Measurements from ENCODE around the gene MACROD2. TPM values are rescaled to one million over a fixed set of nuclear protein-coding genes. Genes with fewer than 3 reads are reported as not detected.

MACROD2 gene
- total and polyA plus RNA-seq, 2 donors (not counting 1 experiment from before 2014, with no cell fraction given) = 5.3 to 6.7 TPM

GRCh38 chr20:14956538-14956937 is 961.2 kb downstream of the MACROD2 start:
- no peaks in the 10 kb centered on the region for H3K36me3 ChIP-seq (replicated peaks in 1 of 2; ENCODE audit: control extremely low read depth in 1 of 2, control insufficient read depth in 1 of 2, extremely low read depth in 1 of 2, insufficient read depth in 2 of 2, low read length in 1 of 2)
- H4K20me1 ChIP-seq (ENCODE audit: control insufficient read depth, insufficient read depth, low read length, poor library complexity, severe bottlenecking) = no peaks in the 10 kb centered on the region
- no peak for TF ChIP-seq CTCF (IDR thresholded peaks at IDR 0.05)
- no peak for TF ChIP-seq EZH2 (IDR thresholded peaks at IDR 0.05; ENCODE audit: borderline replicate concordance, insufficient read depth, low read depth, low read length, poor library complexity, severe bottlenecking)
- no peak overlapping the region for H3K9ac ChIP-seq (ENCODE audit: low read length)
- ChIA-PET POLR2A (no interaction called here), CTCF (no interaction called here)
- no peaks in the 10 kb centered on the region for H3K79me2 ChIP-seq (ENCODE audit: control insufficient read depth, insufficient read depth, low read length)
- Mint-ChIP-seq H3K4me3 (no peak overlapping the region), H3K9me3 (ENCODE audit: insufficient read depth) (no peaks in the 10 kb centered on the region), H3K27me3 (no peaks in the 10 kb centered on the region), H3K4me1 (no peaks in the 10 kb centered on the region), H3K27ac (no peak overlapping the region)
- H3K9me3 ChIP-seq (ENCODE audit: control extremely low read depth in 1 of 3, control insufficient read depth in 2 of 3, insufficient read depth in 1 of 3, low read length in 2 of 3) = no peaks in the 10 kb centered on the region
- no peak overlapping the region for H3K27ac ChIP-seq (ENCODE audit: low read length in 2 of 2)
- intact Hi-C loops (cut with micrococcal nuclease) = no loop called here
- ATAC-seq (ENCODE audit: low read depth) (no peak), DNase-seq (no peak)
- H3K4me3 ChIP-seq (ENCODE audit: control extremely low read depth in 1 of 5, extremely low read depth in 1 of 5, insufficient read depth in 1 of 5, low read depth in 2 of 5, low read length in 4 of 5) = no peak overlapping the region
- no peak overlapping the region for H3K4me2 ChIP-seq (replicated peaks; ENCODE audit: low read depth, low read length, poor library complexity, severe bottlenecking)
- no peaks in the 10 kb centered on the region for H3K4me1 ChIP-seq (ENCODE audit: control insufficient read depth in 2 of 2, insufficient read depth in 2 of 2, low read length in 2 of 2)
- WGBS (ENCODE audit: insufficient coverage) = 100% methylated on average over 1 of the region's 5 CpGs
- no peaks in the 10 kb centered on the region for H3K27me3 ChIP-seq (replicated peaks in 1 of 4; ENCODE audit: control extremely low read depth in 1 of 4, control insufficient read depth in 3 of 4, insufficient read depth in 4 of 4, low read length in 3 of 4)
- no peak overlapping the region for H2AFZ ChIP-seq (ENCODE audit: insufficient read depth, low read depth, low read length, poor library complexity, severe bottlenecking)

- CTCF ChIA-PET = no interaction called here
- no peaks in the 10 kb centered on the region for H3K4me1 Mint-ChIP-seq
- no peak for DNase-seq
- no peaks in the 10 kb centered on the region for H3K4me1 ChIP-seq (ENCODE audit: control insufficient read depth in 2 of 2, insufficient read depth in 2 of 2, low read length in 2 of 2)
- H3K4me2 ChIP-seq (replicated peaks; ENCODE audit: low read depth, low read length, poor library complexity, severe bottlenecking) = no peak overlapping the region
- H3K27ac ChIP-seq (ENCODE audit: low read length in 2 of 2) = no peak overlapping the region
- no peak overlapping the region for H3K4me3 Mint-ChIP-seq
- intact Hi-C loops (cut with micrococcal nuclease) = no loop called here
- no peak overlapping the region for H3K4me3 ChIP-seq (ENCODE audit: control extremely low read depth in 1 of 5, extremely low read depth in 1 of 5, insufficient read depth in 1 of 5, low read depth in 2 of 5, low read length in 4 of 5)
- H3K9me3 Mint-ChIP-seq (ENCODE audit: insufficient read depth) = no peaks in the 10 kb centered on the region
- H3K9me3 ChIP-seq (ENCODE audit: control extremely low read depth in 1 of 3, control insufficient read depth in 2 of 3, insufficient read depth in 1 of 3, low read length in 2 of 3) = no peaks in the 10 kb centered on the region
- H3K79me2 ChIP-seq (ENCODE audit: control insufficient read depth, insufficient read depth, low read length) = no peaks in the 10 kb centered on the region
- no peak for ATAC-seq (ENCODE audit: low read depth)
- H3K27ac Mint-ChIP-seq = no peak overlapping the region
- no peak overlapping the region for H3K9ac ChIP-seq (ENCODE audit: low read length)
- H3K36me3 ChIP-seq (replicated peaks in 1 of 2; ENCODE audit: control extremely low read depth in 1 of 2, control insufficient read depth in 1 of 2, extremely low read depth in 1 of 2, insufficient read depth in 2 of 2, low read length in 1 of 2) = no peaks in the 10 kb centered on the region
- no peaks in the 10 kb centered on the region for H3K27me3 Mint-ChIP-seq
- WGBS (ENCODE audit: insufficient coverage) = 92% methylated on average over 2 of the region's 4 CpGs
- H2AFZ ChIP-seq (ENCODE audit: insufficient read depth, low read depth, low read length, poor library complexity, severe bottlenecking) = no peak overlapping the region
- no peak for TF ChIP-seq CTCF (IDR thresholded peaks at IDR 0.05)
- TF ChIP-seq EZH2 (IDR thresholded peaks at IDR 0.05; ENCODE audit: borderline replicate concordance, insufficient read depth, low read depth, low read length, poor library complexity, severe bottlenecking) = no peak
- H3K27me3 ChIP-seq (replicated peaks in 1 of 4; ENCODE audit: control extremely low read depth in 1 of 4, control insufficient read depth in 3 of 4, insufficient read depth in 4 of 4, low read length in 3 of 4) = no peaks in the 10 kb centered on the region
- POLR2A ChIA-PET = no interaction called here
- no peaks in the 10 kb centered on the region for H4K20me1 ChIP-seq (ENCODE audit: control insufficient read depth, insufficient read depth, low read length, poor library complexity, severe bottlenecking)
Observed at GRCh38 chr20:14957402-14957801, 962.1 kb downstream of the MACROD2 start.
